A549 (cell line): ENCODE data around the gene PTGDS.

ENCODE experiments used
- BCL3 ChIP-seq: fragments of >200 bp; sonication (Bioruptor Twin); formaldehyde crosslinking; IDR thresholded peaks from 3 replicates; pipeline ENCODE4 v1.6.1; 2016
- CTCF ChIP-seq: fragments of >200 bp; sonication (Bioruptor Twin); formaldehyde crosslinking; IDR thresholded peaks from 3 replicates; pipeline ENCODE4 v1.5.1; 2016
- EP300 ChIP-seq, 2 experiments: fragments of >200 bp; sonication (Bioruptor Twin); formaldehyde crosslinking; IDR thresholded peaks; 2 replicates in 1 of 2; 3 replicates in 1 of 2; pipeline ENCODE4 v1.6.1; 2016 to 2017
- MAFK ChIP-seq: fragments of 450-650 bp; IDR thresholded peaks from 2 replicates; pipeline ENCODE4 v1.6.1; 2014; ENCODE audit not compliant: partially characterized antibody
- MAX ChIP-seq: IDR thresholded peaks from 2 replicates; pipeline ENCODE4 v1.6.1; 2012
- RAD21 ChIP-seq, 2 experiments: fragments of >200 bp in 1 of 2; sonication (Bioruptor Twin) in 1 of 2; formaldehyde crosslinking in 1 of 2; IDR thresholded peaks in 1 of 2; conservative IDR thresholded peaks in 1 of 2; 2 replicates in 1 of 2; 3 replicates in 1 of 2; pipeline ENCODE4 v1.6.1; 2012 to 2018; ENCODE audit warnings: inconsistent platforms in 1 of 2
- RARB ChIP-seq: fragments of 250-450 bp; sonication (Bioruptor Pico); IDR thresholded peaks from 2 replicates; pipeline ENCODE4 v1.8.0; 2021; ENCODE audit warnings: mild to moderate bottlenecking, moderate library complexity
- REST ChIP-seq: fragments of 200-600 bp; sonication (generic); IDR thresholded peaks from 2 replicates; pipeline ENCODE4 v1.6.1; 2016; ENCODE audit warnings: antibody characterized with exemption, mild to moderate bottlenecking, moderate library complexity
- SMC3 ChIP-seq: fragments of >200 bp; sonication (Bioruptor Twin); formaldehyde crosslinking; IDR thresholded peaks from 3 replicates; pipeline ENCODE4 v1.6.1; 2018; ENCODE audit warnings: inconsistent platforms

GRCh38 chr9:136964171-136964689 is 13.1 kb upstream of the PTGDS start:
- TF ChIP-seq CTCF, result no peak
- no peak for TF ChIP-seq SMC3
- no peak for TF ChIP-seq BCL3
- no peak for TF ChIP-seq RAD21 (conservative IDR thresholded peaks at IDR 0.05 in 1 of 2, IDR thresholded peaks at IDR 0.05 in 1 of 2)
- no peak for TF ChIP-seq REST
- no peak for TF ChIP-seq RARB (CRISPR knock-in tag)
- no peak for TF ChIP-seq EP300 (IDR thresholded peaks at IDR 0.05)
- TF ChIP-seq MAFK, result no peak
- TF ChIP-seq MAX, result no peak
